Thoracic aorta (tissue), 2 donors: ENCODE data around the gene KIF9. TPM values are rescaled to one million over a fixed set of nuclear protein-coding genes. Genes with fewer than 3 reads are reported as not detected.

Source experiments
- ATAC-seq: fragments of 150-250 bp; one replicate; pipeline ENCODE4 v1.8.0; 2017; ENCODE audit warnings: low read depth; ENCODE audit not compliant: insufficient number of reproducible peaks, low FRiP score
- DNase-seq: peaks from one replicate; pipeline ENCODE4 v3.0.0-alpha.2; 2020; ENCODE audit warnings: low spot score
- H3K27ac ChIP-seq, 2 donors: fragments of 200-600 bp; sonication (generic); 1 replicate in 1 of 2; 2 replicates in 1 of 2; pipeline ENCODE4 v1.5.1; 2016; ENCODE audit warnings: mild to moderate bottlenecking in 2 of 2, moderate library complexity in 2 of 2
- H3K27me3 ChIP-seq: fragments of 200-600 bp; sonication (generic); replicated peaks from 2 replicates; pipeline ENCODE4 v1.6.0; 2016; ENCODE audit warnings: mild to moderate bottlenecking; ENCODE audit not compliant: insufficient read depth
- H3K36me3 ChIP-seq: fragments of 200-600 bp; sonication (generic); one replicate; pipeline ENCODE4 v1.5.1; 2016
- H3K4me1 ChIP-seq, 2 donors: fragments of 200-600 bp; sonication (generic); 1 replicate in 1 of 2; 2 replicates in 1 of 2; pipeline versions ENCODE4 v1.5.1 to v1.6.0; 2016; ENCODE audit warnings: low read depth in 2 of 2, mild to moderate bottlenecking in 1 of 2; ENCODE audit not compliant: control insufficient read depth in 1 of 2
- H3K4me3 ChIP-seq: fragments of 200-600 bp; sonication (generic); 2 replicates; pipeline ENCODE4 v1.5.1; 2016; ENCODE audit warnings: mild to moderate bottlenecking
- H3K9me3 ChIP-seq: fragments of 200-600 bp; sonication (generic); 2 replicates; pipeline ENCODE4 v1.5.1; 2016
- CTCF ChIP-seq: fragments of 200-600 bp; sonication (generic); IDR thresholded peaks from one replicate; pipeline ENCODE4 v1.5.1; 2019; ENCODE audit warnings: antibody characterized with exemption
- total RNA-seq, 2 donors: library from RNA; depleted of rRNA; stranded (reverse); fragments of >200 nt; gene quantifications; one replicate each; pipeline versions ENCODE4 v1.1.0 to v1.2.3, GENCODE V29; 2016

KIF9 gene
- total RNA-seq, 2 donors from 2014 or later, result 0.68 to 5.6 TPM

GRCh38 chr3:47270526-47270925 is 12.1 kb downstream of the KIF9 start:
- peaks cover 4 to 13% of the 10 kb centered on the region in 2 donors for H3K4me1 ChIP-seq
- no peaks in the 10 kb centered on the region for H3K36me3 ChIP-seq
- ATAC-seq (no peak), DNase-seq (no peak)
- no peak overlapping the region for H3K27ac ChIP-seq
- no peaks in the 10 kb centered on the region for H3K27me3 ChIP-seq
- TF ChIP-seq CTCF, result no peak
- no peaks in the 10 kb centered on the region for H3K9me3 ChIP-seq
- H3K4me3 ChIP-seq, result no peak overlapping the region

GRCh38 chr3:47267490-47267824 is 15.1 kb downstream of the KIF9 start:
- DNase-seq, result no peak

DNA sequence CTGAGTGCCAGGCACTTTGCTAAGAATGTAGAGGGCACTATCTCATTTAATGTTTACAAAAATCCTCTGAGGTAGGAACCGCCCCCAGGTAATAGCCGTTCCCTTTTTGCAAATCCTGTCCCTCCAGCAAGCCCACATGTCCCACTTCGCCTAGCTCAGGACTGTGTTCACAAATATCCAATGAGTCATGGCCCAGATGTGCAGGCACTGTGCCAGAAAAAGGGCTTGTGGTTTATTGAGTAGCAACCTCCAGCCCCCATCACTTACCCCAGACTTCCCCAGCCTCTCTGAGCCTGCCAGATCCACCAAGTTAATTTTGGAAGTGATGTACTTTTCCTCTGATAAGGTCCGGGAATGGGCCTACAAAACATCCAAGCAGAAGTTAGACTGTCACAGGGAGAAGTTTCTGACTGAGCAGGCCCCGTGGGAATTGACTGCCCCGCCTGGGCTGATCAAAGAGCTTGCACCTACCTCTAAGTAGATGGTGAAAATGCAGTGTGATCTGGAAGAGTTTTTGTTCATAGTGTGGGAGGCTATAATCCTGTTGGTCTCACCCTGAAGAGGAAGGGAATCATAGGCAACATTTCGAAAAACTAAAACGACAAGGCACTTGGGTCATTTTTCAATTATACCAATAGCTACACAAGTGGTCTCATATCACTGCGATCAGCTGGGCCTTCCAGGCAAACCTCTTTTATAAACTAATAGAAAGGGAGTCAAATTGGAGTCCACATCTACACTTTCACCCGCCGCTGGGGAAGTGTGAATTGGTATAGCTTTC is 15.7 kb downstream of the KIF9 start:
- H3K36me3 ChIP-seq, result no peaks in the 10 kb centered on the region
- peak; percentile 45 for ATAC-seq
- H3K27me3 ChIP-seq, result no peaks in the 10 kb centered on the region
- H3K9me3 ChIP-seq, result no peaks in the 10 kb centered on the region
- peak overlapping the region in 1 of 2 donors; percentile 2 for H3K27ac ChIP-seq
- peaks cover 4 to 13% of the 10 kb centered on the region in 2 donors for H3K4me1 ChIP-seq
- DNase-seq, result peak; percentile 61
- TF ChIP-seq CTCF, result no peak
- H3K4me3 ChIP-seq, result no peak overlapping the region

More at GRCh38 chr3:47267490-47267824, 15.1 kb downstream of the KIF9 start:
- no peak for TF ChIP-seq CTCF
- Histone ChIP-seq H3K27ac (peak overlapping the region in 1 of 2 donors; percentile 2), H3K36me3 (no peaks in the 10 kb centered on the region), H3K4me3 (no peak overlapping the region), H3K27me3 (no peaks in the 10 kb centered on the region), H3K4me1 (peaks cover 4 to 13% of the 10 kb centered on the region in 2 donors), H3K9me3 (no peaks in the 10 kb centered on the region)
- ATAC-seq, result no peak

GRCh38 chr3:47265725-47266428 is 16.7 kb downstream of the KIF9 start:
- DNase-seq (no peak), ATAC-seq (no peak)
- H3K27ac ChIP-seq, result no peak overlapping the region
- H3K4me3 ChIP-seq, result no peak overlapping the region
- H3K4me1 ChIP-seq, result peaks cover 4 to 13% of the 10 kb centered on the region in 2 donors
- no peaks in the 10 kb centered on the region for H3K9me3 ChIP-seq
- TF ChIP-seq CTCF, result no peak
- H3K27me3 ChIP-seq, result no peaks in the 10 kb centered on the region
- H3K36me3 ChIP-seq, result no peaks in the 10 kb centered on the region

- Histone ChIP-seq H3K9me3 (no peaks in the 10 kb centered on the region), H3K36me3 (no peaks in the 10 kb centered on the region), H3K27ac (no peak overlapping the region), H3K4me3 (no peak overlapping the region), H3K27me3 (no peaks in the 10 kb centered on the region), H3K4me1 (peaks cover 4 to 13% of the 10 kb centered on the region in 2 donors)
- ATAC-seq, result no peak
- no peak for TF ChIP-seq CTCF
- DNase-seq, result no peak
Observed at GRCh38 chr3:47265008-47265407, 17.6 kb downstream of the KIF9 start.
